Uterine smooth muscle cell (primary cell): Measurements from ENCODE around the gene TUBA3E. TPM values are rescaled to one million over a fixed set of nuclear protein-coding genes. Genes with fewer than 3 reads are reported as not detected.

Experiments
- total RNA-seq: library from RNA; depleted of rRNA; stranded (reverse); fragments of >200 nt; gene quantifications from 2 replicates; pipeline ENCODE4 v1.2.3, GENCODE V29; 2014

Gene TUBA3E
- not detected in 2 replicates for total RNA-seq

GRCh38 chr2:130198343-130198742 is at the start of gene TUBA3E:
TUBA3E (minus strand) TSS chr2:130198439; CDS start chr2:130198360, 79 bp downstream.

GRCh38 chr2:130181880-130182682 is 16.2 kb downstream of the TUBA3E start, which contains the start of gene MZT2B:
MZT2B (plus strand) TSS chr2:130182262; CDS start chr2:130182283, 21 bp downstream.

GRCh38 chr2:130181325-130181879 is 16.8 kb downstream of the TUBA3E start, which contains the start of gene SMPD4:
SMPD4 (minus strand) TSS chr2:130181602; CDS start chr2:130176592, 5,010 bp downstream.

GRCh38 chr2:130145006-130145414 is 53.2 kb downstream of the TUBA3E start, which contains the start of gene CCDC74B:
CCDC74B (minus strand) TSS chr2:130145112; CDS start chr2:130144996, 116 bp downstream.

Other genes starting within 250 kb of the TUBA3E start
- gene RAB6C, start 218.8 kb downstream of the TUBA3E start, total RNA-seq = under 0.01 TPM in 1 of 2 replicates, not detected in the other
- 0.22 TPM in 1 of 2 replicates, not detected in the other for gene POTEF, start 69.2 kb downstream of the TUBA3E start, total RNA-seq
- gene CCDC74B, start 53.3 kb downstream of the TUBA3E start, total RNA-seq = 7.5 and 9.8 TPM in 2 replicates
- gene SMPD4, start 16.8 kb downstream of the TUBA3E start, total RNA-seq = 12.7 and 18.9 TPM in 2 replicates
- 146 and 210 TPM in 2 replicates for gene MZT2B, start 16.2 kb downstream of the TUBA3E start, total RNA-seq
- gene IMP4, start 144.5 kb upstream of the TUBA3E start, total RNA-seq = 80.9 and 118 TPM in 2 replicates
- gene PTPN18, start 157.6 kb upstream of the TUBA3E start, total RNA-seq = 11.0 and 16.0 TPM in 2 replicates